ENCODE results near the gene ETNK1. TPM values are rescaled to one million over a fixed set of nuclear protein-coding genes. Genes with fewer than 3 reads are reported as not detected.
A peak's percentile ranks its signal among the peaks of the same experiment; 100 is the strongest.

ETNK1 gene
- total RNA-seq, 1 experiment from 2014 or later, result 70.1 TPM

DNA sequence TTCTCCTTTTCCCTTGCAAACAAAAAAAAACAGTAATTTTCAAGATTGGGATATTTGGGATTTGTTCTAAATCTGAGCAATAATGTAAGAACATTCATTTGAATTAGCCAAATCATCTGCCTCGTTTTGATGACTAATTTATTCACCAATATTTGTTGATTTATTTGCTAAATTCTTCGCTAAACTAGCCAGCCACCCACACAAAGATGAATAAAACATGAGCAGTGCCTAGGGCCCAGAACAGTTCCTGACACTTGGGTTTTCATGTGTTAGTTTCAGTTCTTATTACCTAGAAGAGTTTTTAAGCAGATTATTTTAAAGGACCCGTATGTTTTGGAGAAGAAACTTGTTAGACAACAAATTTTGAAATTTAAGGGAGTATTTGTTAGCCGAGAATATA lies 1.4 kb downstream of the ETNK1 start:
- Mint-ChIP-seq H3K4me3 (peak overlapping the region; percentile 92 to 99), H3K4me1 (peaks cover 36 to 40% of the 10 kb centered on the region in 2 experiments), H3K27me3 (ENCODE audit: low read depth) (no peaks in the 10 kb centered on the region), H3K27ac (peak overlapping the region; percentile 53 to 92 (median 76); a peak in 5 of 7 replicates), H3K9me3 (no peaks in the 10 kb centered on the region; a peak in 1 of 5 replicates), H3K36me3 (ENCODE audit: insufficient read depth in 1 of 3, low read depth in 3 of 3) (peaks cover 2 to 10% (median 9%) of the 10 kb centered on the region in 3 experiments; a peak in 6 of 7 replicates)
- H2BK120ac ChIP-seq (ENCODE audit: low read depth, low read length, poor library complexity, severe bottlenecking), result no peak overlapping the region
- no peaks in the 10 kb centered on the region for H4K20me1 ChIP-seq (ENCODE audit: control insufficient read depth, insufficient read depth, insufficient read length)
- TF ChIP-seq, protein P1, sequence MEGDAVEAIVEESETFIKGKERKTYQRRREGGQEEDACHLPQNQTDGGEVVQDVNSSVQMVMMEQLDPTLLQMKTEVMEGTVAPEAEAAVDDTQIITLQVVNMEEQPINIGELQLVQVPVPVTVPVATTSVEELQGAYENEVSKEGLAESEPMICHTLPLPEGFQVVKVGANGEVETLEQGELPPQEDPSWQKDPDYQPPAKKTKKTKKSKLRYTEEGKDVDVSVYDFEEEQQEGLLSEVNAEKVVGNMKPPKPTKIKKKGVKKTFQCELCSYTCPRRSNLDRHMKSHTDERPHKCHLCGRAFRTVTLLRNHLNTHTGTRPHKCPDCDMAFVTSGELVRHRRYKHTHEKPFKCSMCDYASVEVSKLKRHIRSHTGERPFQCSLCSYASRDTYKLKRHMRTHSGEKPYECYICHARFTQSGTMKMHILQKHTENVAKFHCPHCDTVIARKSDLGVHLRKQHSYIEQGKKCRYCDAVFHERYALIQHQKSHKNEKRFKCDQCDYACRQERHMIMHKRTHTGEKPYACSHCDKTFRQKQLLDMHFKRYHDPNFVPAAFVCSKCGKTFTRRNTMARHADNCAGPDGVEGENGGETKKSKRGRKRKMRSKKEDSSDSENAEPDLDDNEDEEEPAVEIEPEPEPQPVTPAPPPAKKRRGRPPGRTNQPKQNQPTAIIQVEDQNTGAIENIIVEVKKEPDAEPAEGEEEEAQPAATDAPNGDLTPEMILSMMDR (conservative IDR thresholded peaks at IDR 0.05), result no peak
- no peak overlapping the region for H3K56ac ChIP-seq (ENCODE audit: insufficient read length, low read depth, low read length)
- no peaks in the 10 kb centered on the region for H3K9me3 ChIP-seq (ENCODE audit: control insufficient read depth, low read depth, low read length)
- no peak overlapping the region for H2BK5ac ChIP-seq (ENCODE audit: insufficient read length, low read length)
- no peak overlapping the region for H3K4ac ChIP-seq (ENCODE audit: low read depth, low read length)
- no peak for DNase-seq
- no peak overlapping the region for H2BK20ac ChIP-seq (ENCODE audit: low read depth, low read length, poor library complexity, severe bottlenecking)
- peak overlapping the region; percentile 87 for H3K4me2 ChIP-seq (ENCODE audit: insufficient read depth, insufficient read length, low read length)
- no peak overlapping the region for H2AFZ ChIP-seq (ENCODE audit: low read length)
- H2BK15ac ChIP-seq (ENCODE audit: low read depth, low read length), result no peak overlapping the region
- no peak overlapping the region for H4K5ac ChIP-seq (ENCODE audit: insufficient read length, low read depth, low read length)
- no peak overlapping the region for H3K9ac ChIP-seq (ENCODE audit: extremely low read depth, insufficient read length, low read length)
- no peaks in the 10 kb centered on the region for H3K27me3 ChIP-seq (ENCODE audit: insufficient read depth, low read length)
- peaks cover 12% of the 10 kb centered on the region for H3K23me2 ChIP-seq (ENCODE audit: insufficient read length, low read depth, low read length, poor library complexity, severe bottlenecking)
- H3K79me2 ChIP-seq (ENCODE audit: insufficient read depth, low read length), result peaks cover 21% of the 10 kb centered on the region; the same call in 1 of the 2 replicates
- no peaks in the 10 kb centered on the region for H3K4me1 ChIP-seq (ENCODE audit: insufficient read depth, low read length)
- H4K8ac ChIP-seq (replicated peaks; ENCODE audit: insufficient read length, low read depth, low read length), result no peak overlapping the region
- H3K14ac ChIP-seq (ENCODE audit: insufficient read depth, low read length), result no peak overlapping the region
- no CpG with 5 or more reads among the region's 4 CpGs for WGBS (ENCODE audit: extremely low coverage, insufficient read length, low lambda C conversion rate)
- H3T11ph ChIP-seq (ENCODE audit: low read length), result no peak overlapping the region
- H3K27ac ChIP-seq (ENCODE audit: insufficient read length, low read depth, low read length), result no peak overlapping the region
- no peak overlapping the region for H2BK12ac ChIP-seq (ENCODE audit: insufficient read length, low read depth, low read length)
- H2AK5ac ChIP-seq (ENCODE audit: insufficient read length, low read length), result no peak overlapping the region
- H3K23ac ChIP-seq (ENCODE audit: insufficient read length, low read depth, low read length), result no peak overlapping the region
- no peak overlapping the region for H3K18ac ChIP-seq (ENCODE audit: insufficient read length, low read depth, low read length)
- no peaks in the 10 kb centered on the region for H3K79me1 ChIP-seq (ENCODE audit: insufficient read depth, low read depth, low read length, poor library complexity, severe bottlenecking)
- no peak overlapping the region for H4K91ac ChIP-seq (ENCODE audit: insufficient read length, low read depth, low read length)
